Fibroblast of lung (primary cell): ENCODE measurements around the gene RPRD1A. TPM values are rescaled to one million over a fixed set of nuclear protein-coding genes. Genes with fewer than 3 reads are reported as not detected.

Experiments
- DNase-seq, 2 donors: peaks; one replicate each; pipeline versions ENCODE4 v3.0.0 to v3.0.0-alpha.2; 2010; ENCODE audit warnings: low read depth in 2 of 2
- H2AFZ ChIP-seq: 2 replicates; pipeline ENCODE4 v1.5.1; 2012; ENCODE audit warnings: low read length, control low read depth, inconsistent platforms
- H3K27ac ChIP-seq: 2 replicates; pipeline ENCODE4 v1.5.1; 2011; ENCODE audit warnings: low read length, control low read depth; ENCODE audit not compliant: insufficient read depth
- H3K27me3 ChIP-seq: 2 replicates; pipeline ENCODE4 v1.5.1; 2011; ENCODE audit warnings: mild to moderate bottlenecking, low read length; ENCODE audit not compliant: control insufficient read depth, insufficient read depth
- H3K36me3 ChIP-seq: 2 replicates; pipeline ENCODE4 v1.5.1; 2011; ENCODE audit warnings: low read length; ENCODE audit not compliant: control insufficient read depth, insufficient read depth
- H3K4me1 ChIP-seq: 2 replicates; pipeline ENCODE4 v1.5.1; 2011; ENCODE audit warnings: low read length; ENCODE audit not compliant: control insufficient read depth, insufficient read depth; ENCODE audit errors: extremely low read depth
- H3K4me2 ChIP-seq: 2 replicates; pipeline ENCODE4 v1.5.1; 2011; ENCODE audit warnings: low read length, control low read depth; ENCODE audit not compliant: insufficient read depth; ENCODE audit errors: extremely low read depth
- H3K4me3 ChIP-seq, 4 experiments: fragments of 200-600 bp in 1 of 4; sonication (generic) in 1 of 4; replicated peaks in 1 of 4; 2 replicates each; pipeline ENCODE4 v1.5.1; 2011 to 2016; ENCODE audit warnings: low read length in 4 of 4, low read depth in 3 of 4, mild to moderate bottlenecking in 3 of 4, control low read depth in 2 of 4, inconsistent platforms in 1 of 4, mixed read lengths in 1 of 4; ENCODE audit not compliant: insufficient read depth in 1 of 4; ENCODE audit errors: control extremely low read depth in 1 of 4
- H3K79me2 ChIP-seq: 2 replicates; pipeline ENCODE4 v1.5.1; 2012; ENCODE audit warnings: mild to moderate bottlenecking, low read length, inconsistent platforms; ENCODE audit not compliant: control insufficient read depth, insufficient read depth
- H3K9ac ChIP-seq: 2 replicates; pipeline ENCODE4 v1.5.1; 2011; ENCODE audit warnings: mild to moderate bottlenecking, low read length, control low read depth; ENCODE audit not compliant: insufficient read depth
- H3K9me3 ChIP-seq: 2 replicates; pipeline ENCODE4 v1.5.1; 2012; ENCODE audit warnings: low read depth, low read length; ENCODE audit not compliant: control insufficient read depth, insufficient read depth
- H4K20me1 ChIP-seq: 2 replicates; pipeline ENCODE4 v1.5.1; 2011; ENCODE audit warnings: low read length; ENCODE audit not compliant: control insufficient read depth, insufficient read depth; ENCODE audit errors: extremely low read depth
- CTCF ChIP-seq, 2 donors: IDR thresholded peaks in 1 of 2; conservative IDR thresholded peaks in 1 of 2; 1 replicate in 1 of 2; 2 replicates in 1 of 2; pipeline ENCODE4 v1.5.1; 2011 to 2012; ENCODE audit warnings: low read length in 2 of 2, control low read depth in 1 of 2, inconsistent platforms in 1 of 2, low read depth in 1 of 2, mild to moderate bottlenecking in 1 of 2
- EZH2 ChIP-seq: IDR thresholded peaks from 2 replicates; pipeline ENCODE4 v1.5.1; 2012; ENCODE audit warnings: low read length, control low read depth, mild to moderate bottlenecking; ENCODE audit errors: missing control alignments
- polyA plus RNA-seq, 2 donors: library from polyadenylated mRNA; depleted of rRNA in 1 of 2; stranded (reverse) in 1 of 2; unstranded in 1 of 2; fragments of >200 nt; gene quantifications; 2 replicates each; pipeline ENCODE4 v1.2.1, GENCODE V29; 2011 to 2012; ENCODE audit warnings: missing spikeins in 1 of 2
- total RNA-seq: library from RNA; depleted of rRNA; stranded (reverse); fragments of >200 nt; gene quantifications from 2 replicates; pipeline ENCODE4 v1.2.1, GENCODE V29; 2014

RPRD1A gene
- total and polyA plus RNA-seq, 2 donors (not counting 1 experiment from before 2014, with no cell fraction given), result 36.4 to 46.2 TPM

- H4K20me1 ChIP-seq, result peaks cover 2% of the 10 kb centered on the region
- TF ChIP-seq EZH2 (no peak), CTCF (conservative IDR thresholded peaks at IDR 0.05 in 1 of 2, IDR thresholded peaks at IDR 0.05 in 1 of 2; ENCODE audit: low read depth in 1 of 2, low read length in 2 of 2) (no peak)
- no peak overlapping the region for H3K9ac ChIP-seq
- no peak overlapping the region for H3K4me3 ChIP-seq
- H3K4me2 ChIP-seq, result no peak overlapping the region
- DNase-seq, result no peak
- H3K4me1 ChIP-seq, result no peaks in the 10 kb centered on the region
- no peaks in the 10 kb centered on the region for H3K9me3 ChIP-seq
- H3K27me3 ChIP-seq, result no peaks in the 10 kb centered on the region
- no peak overlapping the region for H3K27ac ChIP-seq
- H3K36me3 ChIP-seq, result no peaks in the 10 kb centered on the region
- peaks cover 62% of the 10 kb centered on the region for H3K79me2 ChIP-seq
- H2AFZ ChIP-seq, result no peak overlapping the region
Observed at GRCh38 chr18:36064027-36064808, 3.1 kb downstream of the RPRD1A start.

DNA sequence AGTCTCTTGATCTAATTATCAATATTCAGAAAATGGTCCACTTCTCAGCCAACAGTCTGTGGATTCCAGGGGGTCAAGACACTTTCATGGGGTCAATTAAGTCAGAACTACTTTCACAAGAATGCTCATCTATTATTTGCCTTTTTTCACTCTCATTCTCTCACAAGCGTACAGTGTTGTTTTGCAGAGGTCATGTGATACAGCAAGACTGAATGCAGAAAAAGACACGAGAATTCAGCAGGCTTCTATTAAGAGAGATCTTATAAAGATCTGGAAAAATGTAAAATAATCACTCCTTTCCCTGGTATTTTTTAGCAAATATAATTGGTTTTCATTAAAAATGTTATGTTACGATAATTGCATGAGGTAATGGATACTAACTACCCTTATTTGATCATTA, 8.7 kb downstream of the RPRD1A start:
- no peaks in the 10 kb centered on the region for H4K20me1 ChIP-seq
- H3K27ac ChIP-seq, result no peak overlapping the region
- no peak overlapping the region for H2AFZ ChIP-seq
- DNase-seq, result no peak
- no peak overlapping the region for H3K9ac ChIP-seq
- H3K36me3 ChIP-seq, result no peaks in the 10 kb centered on the region
- H3K4me2 ChIP-seq, result no peak overlapping the region
- H3K9me3 ChIP-seq, result no peaks in the 10 kb centered on the region
- no peak overlapping the region for H3K4me3 ChIP-seq
- no peak for TF ChIP-seq EZH2
- TF ChIP-seq CTCF (conservative IDR thresholded peaks at IDR 0.05 in 1 of 2, IDR thresholded peaks at IDR 0.05 in 1 of 2; ENCODE audit: low read depth in 1 of 2, low read length in 2 of 2), result no peak
- no peaks in the 10 kb centered on the region for H3K4me1 ChIP-seq
- H3K79me2 ChIP-seq, result peaks cover 56% of the 10 kb centered on the region
- no peaks in the 10 kb centered on the region for H3K27me3 ChIP-seq

GRCh38 chr18:36051760-36052159, 15.6 kb downstream of the RPRD1A start:
- H3K27ac ChIP-seq, result no peak overlapping the region
- H3K9ac ChIP-seq, result no peak overlapping the region
- H3K4me1 ChIP-seq, result no peaks in the 10 kb centered on the region
- no peak overlapping the region for H3K4me2 ChIP-seq
- no peaks in the 10 kb centered on the region for H3K36me3 ChIP-seq
- no peak overlapping the region for H2AFZ ChIP-seq
- no peaks in the 10 kb centered on the region for H3K9me3 ChIP-seq
- no peaks in the 10 kb centered on the region for H4K20me1 ChIP-seq
- peaks cover 32% of the 10 kb centered on the region for H3K79me2 ChIP-seq
- no peaks in the 10 kb centered on the region for H3K27me3 ChIP-seq
- H3K4me3 ChIP-seq, result no peak overlapping the region
- DNase-seq, result no peak
- TF ChIP-seq CTCF (conservative IDR thresholded peaks at IDR 0.05 in 1 of 2, IDR thresholded peaks at IDR 0.05 in 1 of 2; ENCODE audit: low read depth in 1 of 2, low read length in 2 of 2), result no peak
- no peak for TF ChIP-seq EZH2
